GM18858 (cell line): ENCODE measurements around the gene FARS2.
"Not testable (repeated sequence)": the region's sequence is repeated elsewhere in the genome, so short reads cannot be mapped to it uniquely, and the experiment has no call there.

Source experiments
- ATAC-seq: cut with Tn5 transposase; IDR thresholded peaks from one replicate; pipeline ENCODE4 v1.9.1; 2021; ENCODE audit not compliant: unreplicated experiment

Gene FARS2

GRCh38 chr6:5772408-5773120, 511.3 kb downstream of the FARS2 start:
- ATAC-seq, result no peak

- no peak for ATAC-seq
These were observed 514.8 kb downstream of the FARS2 start for GRCh38 chr6:5776104-5776503.

GRCh38 chr6:5776706-5777390, 515.5 kb downstream of the FARS2 start:
- no peak for ATAC-seq

GRCh38 chr6:5778317-5778857, 517.1 kb downstream of the FARS2 start:
- peak; percentile 96 for ATAC-seq

GRCh38 chr6:5778906-5779305, 517.6 kb downstream of the FARS2 start:
- no peak for ATAC-seq

- no peak for ATAC-seq
These were observed 519.7 kb downstream of the FARS2 start for GRCh38 chr6:5781019-5781418.

GRCh38 chr6:5781966-5782556, 520.7 kb downstream of the FARS2 start:
- ATAC-seq, result no peak

GRCh38 chr6:5782783-5783547, 521.7 kb downstream of the FARS2 start:
- ATAC-seq, result no peak

- no peak for ATAC-seq
These were observed 522.3 kb downstream of the FARS2 start for GRCh38 chr6:5783584-5784089.

- ATAC-seq, result no peak
These were observed 523.9 kb downstream of the FARS2 start for GRCh38 chr6:5785249-5785648.

- ATAC-seq, result no peak
These were observed 525.1 kb downstream of the FARS2 start for GRCh38 chr6:5786321-5786968.

GRCh38 chr6:5786969-5787720, 525.8 kb downstream of the FARS2 start:
- ATAC-seq, result no peak

GRCh38 chr6:5789426-5789825, 528.1 kb downstream of the FARS2 start:
- ATAC-seq, result not testable (repeated sequence)

- not testable (repeated sequence) for ATAC-seq
These were observed 535.2 kb downstream of the FARS2 start for GRCh38 chr6:5796555-5796954.

- ATAC-seq, result not testable (repeated sequence)
These were observed 545.1 kb downstream of the FARS2 start for GRCh38 chr6:5806406-5806805.

GRCh38 chr6:5809450-5809849, 548.1 kb downstream of the FARS2 start:
- no peak for ATAC-seq

- ATAC-seq, result no peak
These were observed 550.7 kb downstream of the FARS2 start for GRCh38 chr6:5811997-5812396.

GRCh38 chr6:5813625-5814027, 552.3 kb downstream of the FARS2 start:
- ATAC-seq, result peak; percentile 47

- no peak for ATAC-seq
These were observed 552.8 kb downstream of the FARS2 start for GRCh38 chr6:5814116-5814515.

- no peak for ATAC-seq
These were observed 553.6 kb downstream of the FARS2 start for GRCh38 chr6:5814901-5815300.
